HG03520 (cell line): ENCODE measurements around the gene TDRD9.

Experiments
- ATAC-seq: cut with Tn5 transposase; IDR thresholded peaks from one replicate; pipeline ENCODE4 v1.9.1; 2021; ENCODE audit warnings: mild to moderate bottlenecking, moderate library complexity; ENCODE audit not compliant: unreplicated experiment

Gene TDRD9

GRCh38 chr14:104087505-104087904 is 159.2 kb downstream of the TDRD9 start:
- ATAC-seq: no peak

- ATAC-seq: no peak
These were observed 160.0 kb downstream of the TDRD9 start for GRCh38 chr14:104087981-104088850.

- no peak for ATAC-seq
These were observed 162.0 kb downstream of the TDRD9 start for GRCh38 chr14:104090071-104090748.

- ATAC-seq: no peak
These were observed 163.0 kb downstream of the TDRD9 start for GRCh38 chr14:104091061-104091926.

- no peak for ATAC-seq
These were observed 163.9 kb downstream of the TDRD9 start for GRCh38 chr14:104091927-104092771.

- no peak for ATAC-seq
These were observed 164.7 kb downstream of the TDRD9 start for GRCh38 chr14:104092931-104093365.

GRCh38 chr14:104093366-104094055 is 165.3 kb downstream of the TDRD9 start:
- ATAC-seq: no peak

- ATAC-seq: no peak
These were observed 165.9 kb downstream of the TDRD9 start for GRCh38 chr14:104094056-104094708.

- no peak for ATAC-seq
These were observed 166.6 kb downstream of the TDRD9 start for GRCh38 chr14:104094709-104095425.

GRCh38 chr14:104095426-104096310 is 167.4 kb downstream of the TDRD9 start:
- no peak for ATAC-seq

- no peak for ATAC-seq
These were observed 168.1 kb downstream of the TDRD9 start for GRCh38 chr14:104096318-104096717.

- ATAC-seq: no peak
These were observed 168.8 kb downstream of the TDRD9 start for GRCh38 chr14:104096751-104097700.

GRCh38 chr14:104098272-104099095 is 170.2 kb downstream of the TDRD9 start:
- ATAC-seq: no peak

GRCh38 chr14:104099096-104100041 is 171.1 kb downstream of the TDRD9 start:
- no peak for ATAC-seq
